Tibial artery (tissue), 4 donors: ENCODE data around the gene MSANTD1.
A peak's percentile ranks its signal among the peaks of the same experiment; 100 is the strongest.

Source experiments
- DNase-seq, 2 donors: peaks; one replicate each; pipeline ENCODE4 v3.0.0-alpha.2; 2019
- H3K27ac ChIP-seq, 2 donors: fragments of 200-600 bp; sonication (generic) in 1 of 2; 1 replicate in 1 of 2; 2 replicates in 1 of 2; pipeline ENCODE4 v1.5.1; 2018 to 2019; ENCODE audit warnings: mild to moderate bottlenecking in 1 of 2
- H3K27me3 ChIP-seq, 2 donors: fragments of 200-600 bp; sonication (generic) in 1 of 2; one replicate each; pipeline versions ENCODE4 v1.5.1 to v1.6.0; 2016 to 2019
- H3K36me3 ChIP-seq, 3 donors: fragments of 200-600 bp; sonication (generic) in 2 of 3; one replicate each; pipeline ENCODE4 v1.5.1; 2016 to 2019; ENCODE audit warnings: mild to moderate bottlenecking in 2 of 3
- H3K4me1 ChIP-seq, 4 donors: fragments of 200-600 bp; sonication (generic) in 2 of 4; 1 replicate in 3 of 4; 2 replicates in 1 of 4; pipeline ENCODE4 v1.5.1; 2016 to 2019
- H3K4me3 ChIP-seq, 2 donors: fragments of 200-600 bp; sonication (generic) in 1 of 2; 1 replicate in 1 of 2; 2 replicates in 1 of 2; pipeline ENCODE4 v1.5.1; 2018 to 2019; ENCODE audit warnings: mild to moderate bottlenecking in 2 of 2
- H3K9me3 ChIP-seq, 3 donors: fragments of 200-600 bp; sonication (generic) in 1 of 3; one replicate each; pipeline ENCODE4 v1.5.1; 2016 to 2019
- intact Hi-C: fragments of 100-400 bp; cut with DNase I; formaldehyde crosslinking; loops from one replicate; pipeline ENCODE4 v1.15.0; 2023; ENCODE audit warnings: low total_unique reads
- TF ChIP-seq, protein P1 (sequence below), 2 experiments: fragments of 200-600 bp in 1 of 2; fragments of 450-650 bp in 1 of 2; IDR thresholded peaks; one replicate each; pipeline ENCODE4 v1.5.1; 2017 to 2019; ENCODE audit warnings: antibody characterized with exemption in 2 of 2, mild to moderate bottlenecking in 1 of 2, moderate library complexity in 1 of 2

MSANTD1 gene

DNA sequence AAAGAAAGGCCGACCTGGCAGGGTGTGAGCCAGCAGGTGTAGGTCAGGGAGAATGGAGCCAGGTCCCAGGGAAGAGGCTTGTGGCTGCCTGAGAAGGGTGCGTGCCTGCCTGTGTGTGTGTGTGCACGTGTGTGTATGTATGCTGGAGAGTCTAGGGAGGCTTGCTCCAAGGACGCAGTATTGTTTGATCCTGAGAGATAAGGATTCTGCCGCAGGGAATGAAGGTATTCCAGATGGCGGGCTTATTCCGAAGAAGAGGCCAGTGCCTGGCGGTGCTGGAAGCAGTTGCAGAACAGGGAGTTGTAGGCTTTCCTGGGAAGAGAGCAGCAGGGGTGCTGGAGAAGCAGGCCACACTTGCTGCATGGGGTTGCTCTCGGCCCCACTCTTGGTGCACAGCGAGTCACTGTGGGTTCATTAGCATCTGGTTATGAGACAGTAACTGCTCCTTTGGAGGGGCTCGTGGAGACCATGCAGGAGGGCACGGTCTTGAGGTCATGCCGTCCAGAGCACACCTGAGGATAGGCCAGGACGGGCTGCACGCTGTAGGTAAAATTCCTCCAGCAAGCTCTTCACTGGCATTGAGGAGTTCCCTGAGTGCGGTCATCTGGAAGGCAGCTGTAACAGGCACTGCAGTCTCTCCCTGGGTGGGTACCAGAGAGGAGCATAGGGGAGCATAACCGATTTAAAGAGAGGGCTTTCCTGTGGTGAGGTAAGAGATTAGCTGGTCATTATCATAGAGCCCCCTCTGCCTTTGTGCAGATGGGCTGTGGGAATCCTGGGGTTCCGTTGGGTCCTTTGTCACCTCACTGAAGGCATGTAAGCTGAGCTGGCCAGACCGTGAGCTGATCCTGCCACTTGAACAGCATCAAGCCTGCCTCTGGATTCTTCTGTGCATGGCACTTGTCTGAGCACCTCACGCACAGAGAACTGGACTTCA is 29.9 kb upstream of the MSANTD1 start:
- intact Hi-C loops, result no loop called here
- H3K9me3 ChIP-seq, result no peaks in the 10 kb centered on the region
- DNase-seq, result peak in 1 of 2 donors; percentile 37
- H3K27ac ChIP-seq, result no peak overlapping the region
- no peaks in the 10 kb centered on the region for H3K27me3 ChIP-seq
- peaks cover 90 to 96% (median 93%) of the 10 kb centered on the region in 3 donors for H3K36me3 ChIP-seq
- no peak overlapping the region for H3K4me3 ChIP-seq
- no peaks in the 10 kb centered on the region for H3K4me1 ChIP-seq
- TF ChIP-seq, protein P1, sequence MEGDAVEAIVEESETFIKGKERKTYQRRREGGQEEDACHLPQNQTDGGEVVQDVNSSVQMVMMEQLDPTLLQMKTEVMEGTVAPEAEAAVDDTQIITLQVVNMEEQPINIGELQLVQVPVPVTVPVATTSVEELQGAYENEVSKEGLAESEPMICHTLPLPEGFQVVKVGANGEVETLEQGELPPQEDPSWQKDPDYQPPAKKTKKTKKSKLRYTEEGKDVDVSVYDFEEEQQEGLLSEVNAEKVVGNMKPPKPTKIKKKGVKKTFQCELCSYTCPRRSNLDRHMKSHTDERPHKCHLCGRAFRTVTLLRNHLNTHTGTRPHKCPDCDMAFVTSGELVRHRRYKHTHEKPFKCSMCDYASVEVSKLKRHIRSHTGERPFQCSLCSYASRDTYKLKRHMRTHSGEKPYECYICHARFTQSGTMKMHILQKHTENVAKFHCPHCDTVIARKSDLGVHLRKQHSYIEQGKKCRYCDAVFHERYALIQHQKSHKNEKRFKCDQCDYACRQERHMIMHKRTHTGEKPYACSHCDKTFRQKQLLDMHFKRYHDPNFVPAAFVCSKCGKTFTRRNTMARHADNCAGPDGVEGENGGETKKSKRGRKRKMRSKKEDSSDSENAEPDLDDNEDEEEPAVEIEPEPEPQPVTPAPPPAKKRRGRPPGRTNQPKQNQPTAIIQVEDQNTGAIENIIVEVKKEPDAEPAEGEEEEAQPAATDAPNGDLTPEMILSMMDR (IDR thresholded peaks at IDR 0.05), result no peak

DNA sequence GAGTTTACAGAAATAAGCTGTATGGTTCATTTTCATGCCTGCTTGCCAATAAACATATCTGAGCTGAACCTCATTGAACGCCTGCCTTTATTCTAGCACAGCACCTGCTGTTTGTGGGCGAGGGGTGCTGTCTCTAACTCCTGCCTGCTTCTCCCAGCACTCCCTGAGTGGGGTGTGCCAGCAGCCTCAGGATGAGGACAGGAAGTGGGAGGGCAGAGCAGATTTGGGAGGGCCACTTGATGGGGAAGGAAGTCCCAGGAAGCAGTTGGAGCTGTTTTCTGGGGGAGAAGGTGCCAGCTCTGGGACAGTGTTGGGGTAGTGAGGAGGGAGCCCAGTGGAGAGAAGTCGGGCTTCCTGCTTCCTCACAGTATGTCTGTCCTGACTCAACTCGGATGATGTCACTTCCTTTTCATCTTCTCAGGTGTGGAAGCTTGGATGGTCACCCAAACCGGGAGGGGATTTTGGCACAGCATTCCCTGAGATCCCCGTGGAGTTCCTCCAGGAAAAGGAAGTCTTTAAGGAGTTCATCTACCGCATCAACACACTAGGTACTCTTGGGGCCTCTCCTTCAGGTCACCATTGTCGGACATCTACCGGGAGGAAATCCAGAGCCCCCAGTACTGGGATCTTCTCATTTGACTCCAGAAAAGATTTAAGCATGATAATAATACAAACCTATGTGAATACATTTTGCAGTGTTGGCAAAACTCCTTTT is 29.0 kb upstream of the MSANTD1 start:
- intact Hi-C loops, result no loop called here
- H3K36me3 ChIP-seq, result peaks cover 91 to 97% (median 95%) of the 10 kb centered on the region in 3 donors
- TF ChIP-seq, protein P1 (IDR thresholded peaks at IDR 0.05), result no peak
- no peak overlapping the region for H3K27ac ChIP-seq
- H3K4me1 ChIP-seq, result no peaks in the 10 kb centered on the region
- H3K4me3 ChIP-seq, result no peak overlapping the region
- no peaks in the 10 kb centered on the region for H3K9me3 ChIP-seq
- peak in 1 of 2 donors; percentile 21 for DNase-seq
- H3K27me3 ChIP-seq, result no peaks in the 10 kb centered on the region

DNA sequence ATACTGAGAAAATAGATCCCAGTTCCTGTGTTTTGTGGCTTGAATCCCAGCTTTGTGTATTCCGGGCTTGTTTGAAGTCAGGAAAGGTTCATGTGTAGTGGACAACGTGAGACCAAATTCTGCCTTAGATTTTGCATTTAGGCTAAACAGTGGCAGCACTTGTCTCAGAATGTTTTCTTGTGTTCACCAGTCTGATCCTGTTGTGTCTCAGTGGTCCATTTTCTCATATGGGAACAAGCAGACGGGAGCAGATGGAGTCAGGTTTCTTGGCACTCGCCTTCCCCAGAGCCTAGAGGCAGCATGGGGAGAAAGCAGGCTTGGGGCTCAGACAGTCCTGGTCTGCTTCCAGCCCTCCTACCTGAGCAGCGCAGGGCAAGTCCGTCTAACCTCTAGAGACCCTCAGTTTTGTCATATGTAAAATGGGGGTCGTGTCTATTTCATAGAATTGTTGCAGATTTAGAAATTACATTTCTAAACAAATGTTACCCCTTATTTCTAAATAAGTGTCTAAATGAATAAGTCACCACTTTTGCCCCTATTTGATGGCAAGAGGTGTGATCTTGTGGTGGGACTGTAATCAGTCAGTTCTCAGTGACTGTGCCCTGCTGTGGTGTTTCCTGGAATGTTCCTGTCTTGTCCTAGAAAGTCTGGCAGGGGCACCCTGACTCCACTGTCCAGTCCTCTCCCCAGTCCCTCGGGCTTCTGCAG is 28.3 kb upstream of the MSANTD1 start:
- H3K9me3 ChIP-seq, result no peaks in the 10 kb centered on the region
- intact Hi-C loops, result no loop called here
- DNase-seq, result no peak
- H3K27ac ChIP-seq, result no peak overlapping the region
- H3K36me3 ChIP-seq, result peaks cover 91 to 97% (median 95%) of the 10 kb centered on the region in 3 donors
- H3K4me3 ChIP-seq, result no peak overlapping the region
- TF ChIP-seq, protein P1 (IDR thresholded peaks at IDR 0.05), result no peak
- no peaks in the 10 kb centered on the region for H3K4me1 ChIP-seq
- H3K27me3 ChIP-seq, result no peaks in the 10 kb centered on the region

DNA sequence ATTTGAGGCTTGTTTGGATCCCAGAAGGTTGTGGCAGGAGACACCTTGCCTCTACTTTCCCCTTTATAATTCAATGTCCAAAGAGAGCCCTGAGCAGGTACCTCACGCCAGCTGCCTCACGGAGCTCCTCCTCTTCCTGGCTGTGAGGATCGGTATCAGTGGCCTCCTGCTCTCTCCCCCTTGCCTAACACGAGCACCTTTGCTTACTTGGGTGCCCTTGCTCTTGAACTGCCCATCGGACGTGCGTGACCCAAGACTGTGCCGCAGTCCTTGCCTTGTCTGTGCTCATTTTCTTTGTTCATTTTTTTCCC is 27.8 kb upstream of the MSANTD1 start:
- Histone ChIP-seq H3K27me3 (no peaks in the 10 kb centered on the region), H3K9me3 (no peaks in the 10 kb centered on the region), H3K4me3 (no peak overlapping the region), H3K36me3 (peaks cover 88 to 97% (median 95%) of the 10 kb centered on the region in 3 donors), H3K27ac (no peak overlapping the region), H3K4me1 (no peaks in the 10 kb centered on the region)
- peak in 1 of 2 donors; percentile 40 for DNase-seq
- intact Hi-C loops, result no loop called here
- TF ChIP-seq, protein P1 (IDR thresholded peaks at IDR 0.05), result no peak

DNA sequence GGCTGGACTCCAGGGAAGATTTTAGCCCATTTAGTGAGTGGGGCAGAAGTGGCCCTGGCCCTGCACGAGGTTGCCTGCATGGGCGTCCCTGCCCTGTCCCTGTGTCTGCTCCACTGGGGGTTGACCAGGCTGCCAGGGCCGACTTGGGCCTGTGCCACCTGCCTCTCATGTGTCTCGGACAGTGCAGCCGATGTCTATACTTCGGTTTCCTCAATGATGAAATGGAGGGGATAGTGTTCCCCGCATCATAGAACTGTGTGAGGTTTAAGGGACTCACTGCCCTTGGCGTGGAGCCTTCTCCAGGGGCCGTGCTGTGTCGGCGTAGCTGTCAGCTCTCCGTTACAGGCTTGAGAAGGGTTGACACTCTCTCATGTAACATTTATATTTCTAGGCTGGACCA is 27.0 kb upstream of the MSANTD1 start:
- no peaks in the 10 kb centered on the region for H3K9me3 ChIP-seq
- peak in 1 of 2 donors; percentile 35 for DNase-seq
- TF ChIP-seq, protein P1 (IDR thresholded peaks at IDR 0.05), result no peak
- no peaks in the 10 kb centered on the region for H3K27me3 ChIP-seq
- H3K4me3 ChIP-seq, result no peak overlapping the region
- H3K27ac ChIP-seq, result no peak overlapping the region
- intact Hi-C loops, result no loop called here
- peaks cover 85 to 99% (median 98%) of the 10 kb centered on the region in 3 donors for H3K36me3 ChIP-seq
- H3K4me1 ChIP-seq, result no peaks in the 10 kb centered on the region
